Vagina (tissue), 2 donors: ENCODE data around the gene RFC3. TPM values are rescaled to one million over a fixed set of nuclear protein-coding genes. Genes with fewer than 3 reads are reported as not detected.

Source experiments
- DNase-seq, 2 donors: peaks; one replicate each; pipeline ENCODE4 v3.0.0-alpha.2; 2017; ENCODE audit errors: extremely low spot score in 2 of 2
- H3K27ac ChIP-seq: fragments of 200-600 bp; sonication (generic); one replicate; pipeline ENCODE4 v1.5.1; 2019
- H3K27me3 ChIP-seq: fragments of 200-600 bp; sonication (generic); one replicate; pipeline ENCODE4 v1.5.1; 2019
- H3K36me3 ChIP-seq, 2 donors: fragments of 200-600 bp; sonication (generic); one replicate each; pipeline ENCODE4 v1.5.1; 2017 to 2019
- H3K4me1 ChIP-seq: fragments of 200-600 bp; sonication (generic); one replicate; pipeline ENCODE4 v1.5.1; 2019
- H3K4me3 ChIP-seq, 2 donors: fragments of 200-600 bp; sonication (generic); 1 replicate in 1 of 2; 2 replicates in 1 of 2; pipeline ENCODE4 v1.5.1; 2016 to 2019
- H3K9me3 ChIP-seq: fragments of 200-600 bp; sonication (generic); one replicate; pipeline ENCODE4 v1.5.1; 2019
- CTCF ChIP-seq, 3 experiments: fragments of 450-650 bp in 2 of 3; fragments of 200-600 bp in 1 of 3; sonication (generic) in 1 of 3; IDR thresholded peaks; one replicate each; pipeline ENCODE4 v1.5.1; 2017 to 2019; ENCODE audit warnings: antibody characterized with exemption in 3 of 3, mild to moderate bottlenecking in 2 of 3, moderate library complexity in 2 of 3
- POLR2A ChIP-seq, 2 donors: fragments of 450-650 bp; IDR thresholded peaks; one replicate each; pipeline ENCODE4 v1.6.1; 2017; ENCODE audit warnings: antibody characterized with exemption in 2 of 2, mild to moderate bottlenecking in 2 of 2, moderate library complexity in 2 of 2
- POLR2AphosphoS5 ChIP-seq, 2 donors: sonication (generic); formaldehyde crosslinking; IDR thresholded peaks; one replicate each; pipeline ENCODE4 v1.9.0; 2017; ENCODE audit warnings: antibody characterized with exemption in 2 of 2, mild to moderate bottlenecking in 2 of 2, low read depth in 1 of 2; ENCODE audit not compliant: insufficient read depth in 1 of 2
- intact Hi-C: fragments of 100-400 bp; cut with DNase I; formaldehyde crosslinking; loops from one replicate; pipeline ENCODE4 v1.15.1; 2023
- small RNA-seq: library from RNA; depleted of rRNA; stranded (forward); fragments of <200 nt; gene quantifications from one replicate; pipeline ENCODE3, GENCODE V24; 2016
- total RNA-seq: library from RNA; depleted of rRNA; stranded (reverse); fragments of >200 nt; gene quantifications from one replicate; pipeline ENCODE4 v1.2.3, GENCODE V29; 2016

Gene RFC3
- total RNA-seq, 1 donor from 2014 or later, result 8.6 TPM

DNA sequence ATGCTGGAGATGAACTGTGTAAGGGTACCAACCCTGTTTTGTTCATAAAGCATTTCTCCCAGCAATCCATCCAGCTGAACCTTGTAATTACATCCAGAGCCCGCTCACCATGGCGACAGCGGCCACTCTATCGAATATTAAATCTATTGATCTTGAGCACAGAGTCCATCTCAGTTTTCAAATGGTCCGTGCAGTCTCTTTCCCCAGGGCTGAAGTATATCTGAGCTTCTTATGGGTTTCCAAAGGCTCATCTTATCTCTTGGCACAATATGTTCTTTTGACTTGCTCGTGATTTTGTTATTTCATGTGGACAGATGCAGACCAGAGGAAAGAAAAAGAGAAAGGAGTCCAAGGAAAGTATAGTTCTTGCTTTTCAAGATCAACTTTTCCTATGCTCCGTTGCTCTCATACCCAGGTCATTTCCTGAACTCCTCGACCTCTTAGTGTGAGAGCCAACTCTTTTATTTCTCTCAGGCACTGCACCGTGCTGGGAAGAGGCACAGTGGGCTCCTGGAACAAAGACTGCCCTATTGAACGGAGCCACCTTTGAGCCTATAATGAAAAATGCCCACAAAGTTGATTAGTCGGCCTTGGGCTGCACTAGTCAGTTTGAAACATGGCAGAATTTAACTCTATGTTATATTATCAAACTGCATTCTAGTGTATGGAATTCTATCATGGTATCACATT, 66.7 kb downstream of the RFC3 start:
- Histone ChIP-seq H3K4me1 (no peaks in the 10 kb centered on the region), H3K27ac (no peak overlapping the region), H3K9me3 (no peaks in the 10 kb centered on the region), H3K36me3 (no peaks in the 10 kb centered on the region), H3K4me3 (no peak overlapping the region), H3K27me3 (no peaks in the 10 kb centered on the region)
- TF ChIP-seq POLR2AphosphoS5 (IDR thresholded peaks at IDR 0.05; ENCODE audit: insufficient read depth in 1 of 2, low read depth in 1 of 2), result no peak
- TF ChIP-seq POLR2A (IDR thresholded peaks at IDR 0.05), result no peak
- no peak for TF ChIP-seq CTCF (IDR thresholded peaks at IDR 0.05)
- no peak for DNase-seq
- intact Hi-C loops, result no loop called here

Small RNAs within 50 kb of the gene (small RNA-seq; reads per million reads assigned to genes)
- gene RNU5A-4P, result not detected
